SU-DHL-6 (cell line): Measurements from ENCODE around the gene CCND2.
"Not testable (repeated sequence)": the region's sequence is repeated elsewhere in the genome, so short reads cannot be mapped to it uniquely, and the experiment has no call there.

Experiments used
- EZH2phosphoT487 ChIP-seq: fragments of 200-600 bp; sonication (generic), shearing (Covaris generic); conservative IDR thresholded peaks from 2 replicates; pipeline ENCODE4 v1.6.1; 2018; ENCODE audit warnings: mild to moderate bottlenecking, antibody characterized with exemption, low read length, moderate library complexity, mixed read lengths
- TF ChIP-seq, protein P1 (sequence below): fragments of 200-600 bp; sonication (generic); IDR thresholded peaks from one replicate; pipeline ENCODE4 v1.5.1; 2017; ENCODE audit warnings: antibody characterized with exemption, mild to moderate bottlenecking, low read length, moderate library complexity; ENCODE audit not compliant: insufficient read depth, poor library complexity, severe bottlenecking

DNA sequence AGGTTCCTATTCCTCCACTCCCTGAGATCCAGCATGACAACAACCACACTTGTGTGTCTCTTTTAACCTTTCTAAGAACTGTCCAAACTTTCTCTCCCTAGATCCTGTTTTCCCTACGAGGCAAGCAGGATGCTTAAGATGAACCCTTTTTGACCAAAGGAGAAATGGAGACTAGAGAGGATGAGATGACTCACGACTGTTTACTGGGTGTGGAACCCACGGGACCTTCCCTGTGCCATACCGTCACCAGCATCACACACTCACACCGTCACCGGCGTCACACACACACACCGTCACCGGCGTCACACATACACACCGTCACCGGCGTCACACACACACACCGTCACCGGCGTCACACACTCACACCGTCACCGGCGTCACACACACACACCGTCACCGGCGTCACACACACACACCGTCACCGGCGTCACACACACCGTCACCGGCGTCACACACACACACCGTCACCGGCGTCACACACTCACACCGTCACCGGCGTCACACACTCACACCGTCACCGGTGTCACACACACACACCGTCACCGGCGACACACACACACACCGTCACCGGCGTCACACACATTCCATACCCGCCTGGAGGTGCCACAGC, 30.0 kb upstream of the CCND2 start:
- TF ChIP-seq, protein P1, sequence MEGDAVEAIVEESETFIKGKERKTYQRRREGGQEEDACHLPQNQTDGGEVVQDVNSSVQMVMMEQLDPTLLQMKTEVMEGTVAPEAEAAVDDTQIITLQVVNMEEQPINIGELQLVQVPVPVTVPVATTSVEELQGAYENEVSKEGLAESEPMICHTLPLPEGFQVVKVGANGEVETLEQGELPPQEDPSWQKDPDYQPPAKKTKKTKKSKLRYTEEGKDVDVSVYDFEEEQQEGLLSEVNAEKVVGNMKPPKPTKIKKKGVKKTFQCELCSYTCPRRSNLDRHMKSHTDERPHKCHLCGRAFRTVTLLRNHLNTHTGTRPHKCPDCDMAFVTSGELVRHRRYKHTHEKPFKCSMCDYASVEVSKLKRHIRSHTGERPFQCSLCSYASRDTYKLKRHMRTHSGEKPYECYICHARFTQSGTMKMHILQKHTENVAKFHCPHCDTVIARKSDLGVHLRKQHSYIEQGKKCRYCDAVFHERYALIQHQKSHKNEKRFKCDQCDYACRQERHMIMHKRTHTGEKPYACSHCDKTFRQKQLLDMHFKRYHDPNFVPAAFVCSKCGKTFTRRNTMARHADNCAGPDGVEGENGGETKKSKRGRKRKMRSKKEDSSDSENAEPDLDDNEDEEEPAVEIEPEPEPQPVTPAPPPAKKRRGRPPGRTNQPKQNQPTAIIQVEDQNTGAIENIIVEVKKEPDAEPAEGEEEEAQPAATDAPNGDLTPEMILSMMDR: not testable (repeated sequence)
- TF ChIP-seq EZH2phosphoT487: not testable (repeated sequence)
